Activated CD4-positive, alpha-beta T cell treated with anti-CD3 and anti-CD28 coated beads, Interleukin-2, amount 10 ng/mL, durations not matched to agents 7 days and 5 days (primary cell): ENCODE results near the gene BOLA3. TPM values are rescaled to one million over a fixed set of nuclear protein-coding genes. Genes with fewer than 3 reads are reported as not detected.
A peak's percentile ranks its signal among the peaks of the same experiment; 100 is the strongest.
"Not testable (repeated sequence)": the region's sequence is repeated elsewhere in the genome, so short reads cannot be mapped to it uniquely, and the experiment has no call there.

Source experiments
- CTCF ChIA-PET: fragments of 350-600 bp; sonication (Branson Sonifier 250); formaldehyde crosslinking; loops from one replicate; lab custom pipeline; 2021; ENCODE audit warnings: antibody characterized with exemption; lab: Charles Lee
- POLR2A ChIA-PET: fragments of 350-600 bp; sonication (Branson Sonifier 250); formaldehyde crosslinking; loops from one replicate; lab custom pipeline; 2021; ENCODE audit warnings: antibody characterized with exemption; lab: Charles Lee
- DNase-seq: peaks from one replicate; pipeline ENCODE4 v3.0.0-alpha.2; 2020
- H3K27ac Mint-ChIP-seq: one replicate; pipeline ENCODE4 v1.8.0; 2021; ENCODE audit warnings: mild to moderate bottlenecking, moderate library complexity, mixed read lengths
- H3K27me3 Mint-ChIP-seq: one replicate; pipeline ENCODE4 v1.8.0; 2021; ENCODE audit warnings: mixed read lengths
- H3K36me3 Mint-ChIP-seq: one replicate; pipeline ENCODE4 v1.8.0; 2021; ENCODE audit warnings: low read depth, mixed read lengths
- H3K4me1 Mint-ChIP-seq: one replicate; pipeline ENCODE4 v1.8.0; 2021; ENCODE audit warnings: mixed read lengths
- H3K4me3 Mint-ChIP-seq: one replicate; pipeline ENCODE4 v1.8.0; 2021; ENCODE audit warnings: mild to moderate bottlenecking, moderate library complexity, mixed read lengths
- H3K9me3 Mint-ChIP-seq: one replicate; pipeline ENCODE4 v1.8.0; 2021; ENCODE audit warnings: mixed read lengths
- total RNA-seq, 2 experiments: library from RNA; stranded (reverse); gene quantifications; one replicate each; pipeline ENCODE4 v1.2.3, GENCODE V29; 2021

Gene BOLA3
- total RNA-seq, 2 experiments from 2014 or later: 53.3 to 63.2 TPM

DNA sequence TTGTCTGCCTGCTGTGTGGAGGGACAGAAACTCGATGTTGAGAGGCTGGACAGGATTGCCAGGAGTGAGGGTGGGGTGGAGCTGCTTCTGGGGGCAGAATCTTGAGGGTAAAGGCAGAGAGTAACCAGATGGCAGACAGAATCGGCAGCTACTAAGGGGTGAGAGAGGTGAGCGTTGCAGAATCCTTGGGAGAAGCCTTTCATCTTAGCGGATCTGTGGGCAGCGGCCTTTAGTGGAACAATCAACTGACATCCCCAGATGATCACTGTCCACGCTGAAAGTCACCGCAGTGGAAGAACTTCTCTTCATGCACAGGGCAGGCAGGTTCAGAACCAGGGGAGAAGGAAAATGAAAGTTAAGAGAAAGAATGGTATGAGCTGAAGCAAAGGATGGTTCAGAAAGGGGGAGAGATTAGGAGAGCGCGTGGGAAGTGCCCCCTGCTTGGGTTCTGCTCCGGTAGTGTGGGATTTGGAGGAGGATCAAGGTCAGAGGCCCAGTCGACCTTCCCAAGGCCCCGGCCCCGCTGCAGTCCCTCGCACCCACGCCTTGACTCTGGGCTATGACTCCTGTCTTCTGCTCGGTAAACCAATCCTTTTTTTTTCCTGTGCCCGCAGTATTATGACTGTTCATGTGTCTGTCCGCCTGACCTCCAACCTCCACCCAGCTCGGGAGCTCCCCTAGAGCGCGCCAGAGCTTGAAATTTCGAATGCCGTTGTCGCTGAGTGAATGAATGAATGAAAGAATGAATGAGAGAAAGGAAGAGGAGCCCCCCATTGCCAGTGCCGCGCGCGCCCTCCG is 584 bp downstream of the BOLA3 start:
- ChIA-PET POLR2A (interaction anchor here (1.2 kb wide), 1 partner anchor 410 kb away, joined by 7 read pairs; the partner anchor contains the start of gene TPRKB), CTCF (interaction anchor here (0.7 to 3.1 kb wide), 18 partner anchors 9 to 326 kb away, joined by 3 to 22 read pairs (median 4); partner anchors contain the start of gene STAMBP)
- Mint-ChIP-seq H3K9me3 (no peaks in the 10 kb centered on the region), H3K4me3 (no peak overlapping the region), H3K27me3 (no peaks in the 10 kb centered on the region), H3K36me3 (peaks cover 13% of the 10 kb centered on the region), H3K4me1 (peaks cover 4% of the 10 kb centered on the region), H3K27ac (no peak overlapping the region)
- DNase-seq: no peak

- Mint-ChIP-seq H3K36me3 (peaks cover 8% of the 10 kb centered on the region), H3K27ac (no peak overlapping the region), H3K9me3 (no peaks in the 10 kb centered on the region), H3K4me3 (no peak overlapping the region), H3K4me1 (peaks cover 10% of the 10 kb centered on the region), H3K27me3 (no peaks in the 10 kb centered on the region)
- no peak for DNase-seq
- ChIA-PET CTCF (interaction anchor here (0.7 to 0.8 kb wide), 2 partner anchors 22 to 235 kb away, joined by 3 to 6 read pairs; no protein-coding TSS in a partner anchor), POLR2A (no interaction called here)
Measured at GRCh38 chr2:74142340-74142739, 5.4 kb downstream of the BOLA3 start.

GRCh38 chr2:74138600-74139323 is 8.9 kb downstream of the BOLA3 start:
- no peaks in the 10 kb centered on the region for H3K9me3 Mint-ChIP-seq
- POLR2A ChIA-PET: no interaction called here

GRCh38 chr2:74137651-74138599 is 9.8 kb downstream of the BOLA3 start:
- Mint-ChIP-seq H3K27ac (no peak overlapping the region), H3K9me3 (no peaks in the 10 kb centered on the region), H3K4me1 (peaks cover 10% of the 10 kb centered on the region), H3K4me3 (no peak overlapping the region), H3K27me3 (no peaks in the 10 kb centered on the region), H3K36me3 (peaks cover 25% of the 10 kb centered on the region)
- CTCF ChIA-PET: interaction anchor here (0.7 to 1.7 kb wide), 2 partner anchors 9 to 119 kb away, joined by 3 to 8 read pairs; partner anchors contain the start of gene BOLA3
- POLR2A ChIA-PET: no interaction called here
- DNase-seq: no peak

More at GRCh38 chr2:74138600-74139323, 8.9 kb downstream of the BOLA3 start:
- H3K36me3 Mint-ChIP-seq: peaks cover 21% of the 10 kb centered on the region
- H3K4me3 Mint-ChIP-seq: no peak overlapping the region
- no peak for DNase-seq
- H3K27ac Mint-ChIP-seq: no peak overlapping the region
- no peaks in the 10 kb centered on the region for H3K27me3 Mint-ChIP-seq
- CTCF ChIA-PET: interaction anchor here (0.8 to 1.7 kb wide), 2 partner anchors 8 to 315 kb away, joined by 3 to 8 read pairs; partner anchors contain the start of gene BOLA3
- peaks cover 10% of the 10 kb centered on the region for H3K4me1 Mint-ChIP-seq

- no peaks in the 10 kb centered on the region for H3K4me1 Mint-ChIP-seq
- DNase-seq: no peak
- ChIA-PET CTCF (no interaction called here), POLR2A (no interaction called here)
- no peaks in the 10 kb centered on the region for H3K9me3 Mint-ChIP-seq
- no peak overlapping the region for H3K4me3 Mint-ChIP-seq
- H3K27me3 Mint-ChIP-seq: no peaks in the 10 kb centered on the region
- H3K36me3 Mint-ChIP-seq: peaks cover 15% of the 10 kb centered on the region
- H3K27ac Mint-ChIP-seq: no peak overlapping the region
Measured at GRCh38 chr2:74131901-74132300, 15.8 kb downstream of the BOLA3 start.

- ChIA-PET POLR2A (no interaction called here), CTCF (interaction anchor here (1.0 kb wide), 1 partner anchor 10 kb away, joined by 3 read pairs; no protein-coding TSS in a partner anchor)
- Mint-ChIP-seq H3K27me3 (no peaks in the 10 kb centered on the region), H3K27ac (no peak overlapping the region), H3K4me1 (no peaks in the 10 kb centered on the region), H3K9me3 (no peaks in the 10 kb centered on the region), H3K4me3 (no peak overlapping the region), H3K36me3 (peaks cover 15% of the 10 kb centered on the region)
- DNase-seq: no peak
Measured at GRCh38 chr2:74130211-74130995, 17.3 kb downstream of the BOLA3 start.

GRCh38 chr2:74128206-74128605 is 19.5 kb downstream of the BOLA3 start:
- ChIA-PET CTCF (interaction anchor here (0.6 to 1.6 kb wide), 3 partner anchors 8 to 130 kb away, joined by 3 to 6 read pairs (median 4); no protein-coding TSS in a partner anchor), POLR2A (no interaction called here)
- Mint-ChIP-seq H3K4me3 (no peak overlapping the region), H3K36me3 (peaks cover 2% of the 10 kb centered on the region), H3K27ac (no peak overlapping the region), H3K9me3 (no peaks in the 10 kb centered on the region), H3K27me3 (no peaks in the 10 kb centered on the region), H3K4me1 (no peaks in the 10 kb centered on the region)
- DNase-seq: no peak

DNA sequence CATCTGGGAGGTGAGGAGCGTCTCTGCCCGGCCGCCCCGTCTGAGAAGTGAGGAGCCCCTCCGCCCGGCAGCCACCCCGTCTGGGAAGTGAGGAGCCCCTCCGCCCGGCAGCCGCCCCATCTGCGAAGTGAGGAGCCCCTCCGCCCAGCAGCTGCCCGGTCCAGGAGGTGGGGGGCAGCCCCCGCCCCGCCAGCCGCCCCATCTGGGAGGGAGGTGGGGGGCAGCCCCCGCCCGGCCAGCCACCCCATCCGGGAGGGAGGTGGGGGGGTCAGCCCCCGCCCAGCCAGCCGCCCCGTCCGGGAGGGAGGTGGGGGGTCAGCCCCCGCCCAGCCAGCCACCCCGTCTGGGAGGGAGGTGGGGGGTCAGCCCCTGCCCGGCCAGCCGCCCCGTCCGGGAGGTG is 23.8 kb downstream of the BOLA3 start:
- H3K4me3 Mint-ChIP-seq, POLR2A ChIA-PET, CTCF ChIA-PET, DNase-seq, H3K27me3 Mint-ChIP-seq, H3K27ac Mint-ChIP-seq: not testable (repeated sequence)
- H3K9me3 Mint-ChIP-seq: peaks cover 23% of the 10 kb centered on the region
- H3K36me3 Mint-ChIP-seq: peaks cover 21% of the 10 kb centered on the region
- H3K4me1 Mint-ChIP-seq: peaks cover 13% of the 10 kb centered on the region

- DNase-seq, H3K4me3 Mint-ChIP-seq, H3K27ac Mint-ChIP-seq, H3K27me3 Mint-ChIP-seq, POLR2A ChIA-PET: not testable (repeated sequence)
- H3K9me3 Mint-ChIP-seq: peaks cover 23% of the 10 kb centered on the region
- peaks cover 23% of the 10 kb centered on the region for H3K36me3 Mint-ChIP-seq
- peaks cover 13% of the 10 kb centered on the region for H3K4me1 Mint-ChIP-seq
- CTCF ChIA-PET: interaction anchor here (0.5 to 1.0 kb wide), 3 partner anchors 121 to 739 kb away, joined by 4 read pairs; no protein-coding TSS in a partner anchor
Measured at GRCh38 chr2:74121846-74122245, 25.9 kb downstream of the BOLA3 start.

DNA sequence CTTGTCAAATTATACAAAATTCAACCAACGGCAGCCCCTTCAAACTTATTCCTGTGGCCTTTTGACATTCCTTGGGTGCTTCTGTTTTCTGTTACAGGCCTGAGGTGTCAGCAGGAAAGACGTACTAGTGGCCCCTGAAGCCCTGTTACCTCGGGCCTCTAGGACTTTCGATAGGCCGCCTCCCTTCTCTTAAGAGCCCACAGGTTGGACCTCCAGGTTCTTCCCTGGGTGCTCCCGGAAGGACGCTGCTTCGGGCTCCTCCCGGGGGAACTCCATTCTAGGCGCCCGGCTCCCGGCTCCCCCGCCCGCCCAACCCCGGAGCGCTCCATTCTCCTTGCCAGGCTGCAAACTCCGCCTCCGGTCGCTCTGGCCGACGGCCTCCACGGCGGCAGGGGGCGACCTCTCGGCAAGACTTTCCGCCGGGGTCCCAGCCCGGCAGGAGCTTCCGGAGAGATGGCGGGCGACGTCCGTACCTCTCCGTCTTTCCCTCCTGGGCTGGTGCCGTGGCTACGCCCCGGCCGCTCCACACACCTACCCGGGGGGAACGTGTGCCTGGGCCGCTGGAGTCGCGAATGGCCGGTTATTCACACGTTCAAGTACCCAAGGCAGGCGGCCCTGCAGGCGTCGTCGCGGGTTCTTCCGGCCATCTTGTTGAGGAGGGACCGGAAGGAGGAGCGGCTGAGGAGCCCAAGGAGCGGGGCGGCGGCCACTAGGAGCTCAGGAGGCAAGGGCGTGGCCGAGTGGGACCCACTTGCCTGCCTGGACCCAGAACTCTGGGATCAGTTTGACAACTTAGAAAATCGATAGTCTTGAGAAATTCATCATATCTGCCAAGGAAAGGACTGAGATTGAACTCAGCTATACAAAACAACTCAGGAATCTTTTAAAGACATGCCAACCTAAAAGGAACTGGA is 27.5 kb downstream of the BOLA3 start:
- Mint-ChIP-seq H3K4me1 (peaks cover 13% of the 10 kb centered on the region), H3K4me3 (peak overlapping the region; percentile 85), H3K36me3 (peaks cover 23% of the 10 kb centered on the region), H3K27ac (peak overlapping the region; percentile 95), H3K9me3 (peaks cover 23% of the 10 kb centered on the region), H3K27me3 (peaks cover 4% of the 10 kb centered on the region)
- CTCF ChIA-PET: interaction anchor here (0.6 to 2.5 kb wide), 29 partner anchors 9 to 418 kb away, joined by 3 to 17 read pairs (median 3); partner anchors contain the start of genes BOLA3, MTHFD2 and STAMBP
- peak; percentile 82 for DNase-seq
- POLR2A ChIA-PET: interaction anchor here (0.6 kb wide), 1 partner anchor 132 kb away, joined by 4 read pairs; no protein-coding TSS in a partner anchor
